ENCODE measurements around the gene DOCK8. TPM values are rescaled to one million over a fixed set of nuclear protein-coding genes. Genes with fewer than 3 reads are reported as not detected.

Gene DOCK8
- total and polyA plus RNA-seq, 10 of the 15 experiments (the other 5 are each of a cell fraction or from before 2014, with no cell fraction given): 35.4 to 100 (median 44.7) TPM

GRCh38 chr9:250625-251024 is 36.0 kb downstream of the DOCK8 start (continued):
- TF ChIP-seq CUX1 (IDR thresholded peaks at IDR 0.05; ENCODE audit: insufficient replicate concordance, low read depth, low read length) (no peak), SMARCA5 (IDR thresholded peaks at IDR 0.05) (no peak)

DNA sequence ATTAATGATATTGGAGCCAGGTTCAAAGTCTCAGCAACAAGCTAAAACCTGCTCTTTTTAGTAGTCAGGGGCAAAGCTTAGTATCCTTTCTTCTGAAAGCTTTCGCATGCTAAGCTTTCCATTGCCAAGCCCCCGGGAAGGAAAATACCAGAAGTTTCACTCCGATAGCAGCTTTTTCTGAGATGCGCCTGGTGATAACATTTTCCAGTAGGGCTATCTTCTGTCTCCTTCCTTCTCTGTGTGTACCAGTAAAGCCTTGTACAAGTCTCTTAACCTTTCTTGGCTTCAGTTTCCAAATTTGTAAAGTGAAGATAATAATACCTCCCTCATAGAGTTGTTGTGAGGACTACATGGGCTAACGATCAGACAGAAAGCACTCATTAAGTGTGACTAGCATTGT is 36.7 kb downstream of the DOCK8 start:
- intact Hi-C loops (cut with micrococcal nuclease; ENCODE audit: unreplicated experiment): no loop called here
- FAIRE-seq: no peak

More for the DNA sequence above, 36.7 kb downstream of the DOCK8 start:
- no peak overlapping the region for H2AFZ ChIP-seq (ENCODE audit: control insufficient read depth, low read depth, low read length)
- no peak overlapping the region for H3K9ac ChIP-seq (ENCODE audit: control insufficient read depth, insufficient read depth, low read length)
- H3K36me3 ChIP-seq (ENCODE audit: control insufficient read depth in 2 of 2, insufficient read depth in 2 of 2, low read length in 1 of 2): no peaks in the 10 kb centered on the region
- 85% methylated on average over 5 of the region's 5 CpGs for WGBS (ENCODE audit: insufficient coverage, insufficient replicate concordance, low lambda C conversion rate, missing lambda C conversion rate)
- ChIA-PET CTCF (no interaction called here), RAD21 (ENCODE audit: unreplicated experiment) (no interaction called here), SMC1A (ENCODE audit: uncharacterized antibody, unreplicated experiment) (no interaction called here), POLR2A (no interaction called here)
- BruUV-seq (replicated peaks): no TSS peak
- H3K9me3 ChIP-seq (replicated peaks; ENCODE audit: control insufficient read depth, insufficient read depth, low read length): no peaks in the 10 kb centered on the region
- no peaks in the 10 kb centered on the region; the same call in 1 of the 2 replicates for H4K20me1 ChIP-seq (ENCODE audit: control insufficient read depth, insufficient read depth)
- H3K27ac ChIP-seq (ENCODE audit: control insufficient read depth, insufficient read depth): no peak overlapping the region
- H3K4me3 ChIP-seq: no peak overlapping the region
- TF ChIP-seq CBX3 (IDR thresholded peaks at IDR 0.05; ENCODE audit: borderline replicate concordance, low read depth): no peak
- in situ Hi-C loops (cut with MboI): no loop called here
- no peak for ATAC-seq
- no peak for DNase-seq (ENCODE audit: low read depth, low spot score)
- H3K27me3 ChIP-seq (replicated peaks in 1 of 2; ENCODE audit: control insufficient read depth in 2 of 2, insufficient read depth in 2 of 2, low read length in 1 of 2): no peaks in the 10 kb centered on the region
- H3K79me2 ChIP-seq (ENCODE audit: control insufficient read depth, insufficient read depth, low read length): no peaks in the 10 kb centered on the region
- H3K4me2 ChIP-seq (ENCODE audit: control insufficient read depth, insufficient read depth): no peak overlapping the region
- H3K4me1 ChIP-seq (ENCODE audit: control insufficient read depth, insufficient read depth, low read length): no peaks in the 10 kb centered on the region

All from GM12878 (cell line).